ENCODE measurements around the gene KIF15. TPM values are rescaled to one million over a fixed set of nuclear protein-coding genes. Genes with fewer than 3 reads are reported as not detected.

The KIF15 gene
- polyA plus RNA-seq, 3 donors = 0.15 to 0.16 TPM; not detected in 1

- Mint-ChIP-seq H3K4me1 (peaks cover under 1% of the 10 kb centered on the region), H3K4me3 (no peak overlapping the region), H3K36me3 (no peaks in the 10 kb centered on the region), H3K9me3 (peaks cover 0 to 13% (median 4%) of the 10 kb centered on the region in 7 donors), H3K27me3 (ENCODE audit: low read depth in 3 of 3) (peaks cover 3 to 5% (median 3%) of the 10 kb centered on the region in 3 donors), H3K27ac (peak overlapping the region in 1 of 7 donors; percentile 2)
- Histone ChIP-seq H2AFZ (ENCODE audit: insufficient read depth, low read depth, low read length, poor library complexity, severe bottlenecking) (no peak overlapping the region), H3K79me2 (ENCODE audit: insufficient read depth, low read length) (no peaks in the 10 kb centered on the region), H3K27ac (ENCODE audit: low read depth in 1 of 2, low read length in 2 of 2) (no peak overlapping the region), H3K9ac (ENCODE audit: insufficient read depth, low read length, poor library complexity, severe bottlenecking) (no peak overlapping the region), H3K4me1 (ENCODE audit: control insufficient read depth in 1 of 2, insufficient read depth in 2 of 2, low read length in 2 of 2) (no peaks in the 10 kb centered on the region), H3K4me3 (replicated peaks in 1 of 3; ENCODE audit: low read depth in 2 of 3, low read length in 3 of 3) (no peak overlapping the region), H3K4me2 (replicated peaks; ENCODE audit: extremely low read depth, low read length, poor library complexity, severe bottlenecking) (no peak overlapping the region), H3K9me3 (replicated peaks in 1 of 2; ENCODE audit: control insufficient read depth in 1 of 2, insufficient read depth in 1 of 2, low read length in 2 of 2) (no peaks in the 10 kb centered on the region), H3K36me3 (replicated peaks in 1 of 2; ENCODE audit: control insufficient read depth in 1 of 2, insufficient read depth in 2 of 2, low read length in 2 of 2) (no peaks in the 10 kb centered on the region), H3K27me3 (ENCODE audit: control insufficient read depth in 2 of 2, insufficient read depth in 2 of 2, low read length in 2 of 2) (no peaks in the 10 kb centered on the region), H4K20me1 (ENCODE audit: insufficient read depth, low read length) (no peaks in the 10 kb centered on the region)
- 57% methylated on average over 3 of the region's 4 CpGs for WGBS (ENCODE audit: insufficient coverage)
- no peak for DNase-seq
- TF ChIP-seq, protein P1, sequence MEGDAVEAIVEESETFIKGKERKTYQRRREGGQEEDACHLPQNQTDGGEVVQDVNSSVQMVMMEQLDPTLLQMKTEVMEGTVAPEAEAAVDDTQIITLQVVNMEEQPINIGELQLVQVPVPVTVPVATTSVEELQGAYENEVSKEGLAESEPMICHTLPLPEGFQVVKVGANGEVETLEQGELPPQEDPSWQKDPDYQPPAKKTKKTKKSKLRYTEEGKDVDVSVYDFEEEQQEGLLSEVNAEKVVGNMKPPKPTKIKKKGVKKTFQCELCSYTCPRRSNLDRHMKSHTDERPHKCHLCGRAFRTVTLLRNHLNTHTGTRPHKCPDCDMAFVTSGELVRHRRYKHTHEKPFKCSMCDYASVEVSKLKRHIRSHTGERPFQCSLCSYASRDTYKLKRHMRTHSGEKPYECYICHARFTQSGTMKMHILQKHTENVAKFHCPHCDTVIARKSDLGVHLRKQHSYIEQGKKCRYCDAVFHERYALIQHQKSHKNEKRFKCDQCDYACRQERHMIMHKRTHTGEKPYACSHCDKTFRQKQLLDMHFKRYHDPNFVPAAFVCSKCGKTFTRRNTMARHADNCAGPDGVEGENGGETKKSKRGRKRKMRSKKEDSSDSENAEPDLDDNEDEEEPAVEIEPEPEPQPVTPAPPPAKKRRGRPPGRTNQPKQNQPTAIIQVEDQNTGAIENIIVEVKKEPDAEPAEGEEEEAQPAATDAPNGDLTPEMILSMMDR (IDR thresholded peaks at IDR 0.05) = no peak
- intact Hi-C loops (cut with micrococcal nuclease) = no loop called here
Observed at GRCh38 chr3:44885618-44886017, 124.0 kb downstream of the KIF15 start.

- no peak overlapping the region for H3K9ac ChIP-seq (ENCODE audit: insufficient read depth, low read length, poor library complexity, severe bottlenecking)
- H4K20me1 ChIP-seq (ENCODE audit: insufficient read depth, low read length) = no peaks in the 10 kb centered on the region
- no peaks in the 10 kb centered on the region for H3K36me3 ChIP-seq (replicated peaks in 1 of 2; ENCODE audit: control insufficient read depth in 1 of 2, insufficient read depth in 2 of 2, low read length in 2 of 2)
- H3K4me3 ChIP-seq (replicated peaks in 1 of 3; ENCODE audit: low read depth in 2 of 3, low read length in 3 of 3) = no peak overlapping the region
- Mint-ChIP-seq H3K27ac (no peak overlapping the region), H3K36me3 (no peaks in the 10 kb centered on the region), H3K9me3 (peaks cover 0 to 10% (median 4%) of the 10 kb centered on the region in 7 donors), H3K27me3 (ENCODE audit: low read depth in 3 of 3) (peaks cover 3% of the 10 kb centered on the region in 3 donors), H3K4me3 (no peak overlapping the region), H3K4me1 (peaks cover 5% of the 10 kb centered on the region)
- TF ChIP-seq, protein P1 (IDR thresholded peaks at IDR 0.05) = no peak
- H2AFZ ChIP-seq (ENCODE audit: insufficient read depth, low read depth, low read length, poor library complexity, severe bottlenecking) = no peak overlapping the region
- H3K9me3 ChIP-seq (replicated peaks in 1 of 2; ENCODE audit: control insufficient read depth in 1 of 2, insufficient read depth in 1 of 2, low read length in 2 of 2) = no peaks in the 10 kb centered on the region
- intact Hi-C loops (cut with micrococcal nuclease) = no loop called here
- no peaks in the 10 kb centered on the region for H3K79me2 ChIP-seq (ENCODE audit: insufficient read depth, low read length)
- H3K4me2 ChIP-seq (replicated peaks; ENCODE audit: extremely low read depth, low read length, poor library complexity, severe bottlenecking) = no peak overlapping the region
- no peaks in the 10 kb centered on the region for H3K27me3 ChIP-seq (ENCODE audit: control insufficient read depth in 2 of 2, insufficient read depth in 2 of 2, low read length in 2 of 2)
- H3K27ac ChIP-seq (ENCODE audit: low read depth in 1 of 2, low read length in 2 of 2) = no peak overlapping the region
- no peak for DNase-seq
- 90% methylated on average over 3 of the region's 3 CpGs for WGBS (ENCODE audit: insufficient coverage)
- no peaks in the 10 kb centered on the region for H3K4me1 ChIP-seq (ENCODE audit: control insufficient read depth in 1 of 2, insufficient read depth in 2 of 2, low read length in 2 of 2)
Observed at GRCh38 chr3:44886561-44886960, 125.0 kb downstream of the KIF15 start.
